GM10248 (cell line): ENCODE results near the gene CYTH3.

Source experiments
- CTCF ChIA-PET: fragments of 300-600 bp; sonication (Branson Sonifier 250); formaldehyde crosslinking; extraction: SDS; loops from one replicate; lab custom pipeline; 2021; ENCODE audit warnings: antibody characterized with exemption; lab: Yijun Ruan, JAX
- POLR2A ChIA-PET: fragments of 350-650 bp; sonication (Branson Sonifier 250); formaldehyde crosslinking; extraction: SDS; loops from one replicate; lab custom pipeline; 2020; ENCODE audit warnings: antibody characterized with exemption; lab: Yijun Ruan, JAX
- DNase-seq: peaks from one replicate; pipeline ENCODE4 v3.0.0; 2012; ENCODE audit errors: extremely low spot score
- CTCF ChIP-seq: IDR thresholded peaks from 2 replicates; pipeline ENCODE4 v1.5.1; 2012; ENCODE audit warnings: mild to moderate bottlenecking, low read depth; ENCODE audit errors: extremely low read depth, missing control alignments, control extremely low read depth

The CYTH3 gene

GRCh38 chr7:6259257-6259656 is 13.2 kb downstream of the CYTH3 start:
- CTCF ChIA-PET: interaction anchor here (1.2 to 4.8 kb wide), 2 partner anchors 11 to 20 kb away, joined by 3 to 28 read pairs; no protein-coding TSS in a partner anchor
- TF ChIP-seq CTCF: no peak
- POLR2A ChIA-PET: no interaction called here
- DNase-seq: no peak

- ChIA-PET POLR2A (no interaction called here), CTCF (interaction anchor here (0.8 to 4.8 kb wide), 3 partner anchors 8 to 19 kb away, joined by 3 to 28 read pairs (median 4); no protein-coding TSS in a partner anchor)
- no peak for DNase-seq
- no peak for TF ChIP-seq CTCF
Observed at GRCh38 chr7:6258440-6259182, 13.8 kb downstream of the CYTH3 start.

- no peak for TF ChIP-seq CTCF
- ChIA-PET CTCF (interaction anchor here (0.8 to 4.8 kb wide), 4 partner anchors 8 to 63 kb away, joined by 3 to 28 read pairs (median 8); no protein-coding TSS in a partner anchor), POLR2A (no interaction called here)
- DNase-seq: no peak
Observed at GRCh38 chr7:6257675-6258074, 14.7 kb downstream of the CYTH3 start.

GRCh38 chr7:6256677-6257535 is 15.5 kb downstream of the CYTH3 start:
- no peak for TF ChIP-seq CTCF
- ChIA-PET CTCF (interaction anchor here (1.0 to 4.8 kb wide), 4 partner anchors 9 to 64 kb away, joined by 3 to 28 read pairs (median 8); no protein-coding TSS in a partner anchor), POLR2A (no interaction called here)
- peak; percentile 62 for DNase-seq

- TF ChIP-seq CTCF: peak; percentile 17
- POLR2A ChIA-PET: no interaction called here
- CTCF ChIA-PET: interaction anchor here (1.0 to 4.8 kb wide), 3 partner anchors 9 to 17 kb away, joined by 3 to 28 read pairs (median 12); no protein-coding TSS in a partner anchor
- DNase-seq: no peak
Observed at GRCh38 chr7:6256109-6256483, 16.3 kb downstream of the CYTH3 start.

- ChIA-PET POLR2A (no interaction called here), CTCF (interaction anchor here (1.0 to 1.7 kb wide), 5 partner anchors 8 to 69 kb away, joined by 3 to 6 read pairs (median 3); no protein-coding TSS in a partner anchor)
- no peak for DNase-seq
- no peak for TF ChIP-seq CTCF
Observed at GRCh38 chr7:6254866-6255265, 17.6 kb downstream of the CYTH3 start.
